Measurements from ENCODE around the gene TGIF1.
A peak's percentile ranks its signal among the peaks of the same experiment; 100 is the strongest.

The TGIF1 gene

GRCh38 chr18:3434685-3435084 lies 15.3 kb upstream of the TGIF1 start:
- Histone ChIP-seq H3K36me3 (ENCODE audit: insufficient read depth, low read length) (no peaks in the 10 kb centered on the region), H3K27ac (ENCODE audit: low read depth, low read length) (no peak overlapping the region), H3K27me3 (ENCODE audit: insufficient read depth, low read length) (no peaks in the 10 kb centered on the region), H3K4me1 (ENCODE audit: insufficient read depth, low read length) (no peaks in the 10 kb centered on the region), H3K4me3 (ENCODE audit: low read length) (no peak overlapping the region), H3K9ac (ENCODE audit: low read depth, low read length) (no peak overlapping the region), H3K9me3 (ENCODE audit: insufficient read depth, low read depth, low read length) (no peaks in the 10 kb centered on the region)
- 92% methylated on average over 4 of the region's 4 CpGs for WGBS

GRCh38 chr18:3440341-3440740 lies 9.6 kb upstream of the TGIF1 start:
- Histone ChIP-seq H3K9me3 (ENCODE audit: insufficient read depth, low read depth, low read length) (no peaks in the 10 kb centered on the region), H3K27me3 (ENCODE audit: insufficient read depth, low read length) (no peaks in the 10 kb centered on the region), H3K36me3 (ENCODE audit: insufficient read depth, low read length) (no peaks in the 10 kb centered on the region), H3K27ac (ENCODE audit: low read depth, low read length) (no peak overlapping the region), H3K4me1 (ENCODE audit: insufficient read depth, low read length) (peaks cover 31% of the 10 kb centered on the region), H3K9ac (ENCODE audit: low read depth, low read length) (no peak overlapping the region), H3K4me3 (ENCODE audit: low read length) (no peak overlapping the region)
- WGBS: 94% methylated on average over 5 of the region's 5 CpGs

GRCh38 chr18:3441290-3441689 lies 8.7 kb upstream of the TGIF1 start:
- no peak overlapping the region for H3K9ac ChIP-seq (ENCODE audit: low read depth, low read length)
- 21% methylated on average over 1 of the region's 2 CpGs for WGBS
- H3K36me3 ChIP-seq (ENCODE audit: insufficient read depth, low read length): no peaks in the 10 kb centered on the region
- no peak overlapping the region for H3K27ac ChIP-seq (ENCODE audit: low read depth, low read length)
- peaks cover 37% of the 10 kb centered on the region for H3K4me1 ChIP-seq (ENCODE audit: insufficient read depth, low read length)
- H3K9me3 ChIP-seq (ENCODE audit: insufficient read depth, low read depth, low read length): no peaks in the 10 kb centered on the region
- no peaks in the 10 kb centered on the region for H3K27me3 ChIP-seq (ENCODE audit: insufficient read depth, low read length)
- no peak overlapping the region for H3K4me3 ChIP-seq (ENCODE audit: low read length)

- no peak overlapping the region for H3K27ac ChIP-seq (ENCODE audit: low read depth, low read length)
- 43% methylated on average over 2 of the region's 4 CpGs for WGBS
- H3K4me1 ChIP-seq (ENCODE audit: insufficient read depth, low read length): peaks cover 49% of the 10 kb centered on the region
- no peak overlapping the region for H3K9ac ChIP-seq (ENCODE audit: low read depth, low read length)
- no peaks in the 10 kb centered on the region for H3K9me3 ChIP-seq (ENCODE audit: insufficient read depth, low read depth, low read length)
- H3K27me3 ChIP-seq (ENCODE audit: insufficient read depth, low read length): no peaks in the 10 kb centered on the region
- no peak overlapping the region for H3K4me3 ChIP-seq (ENCODE audit: low read length)
- H3K36me3 ChIP-seq (ENCODE audit: insufficient read depth, low read length): no peaks in the 10 kb centered on the region
These were observed 7.1 kb upstream of the TGIF1 start for GRCh38 chr18:3442919-3443318.

GRCh38 chr18:3444296-3444695 lies 5.7 kb upstream of the TGIF1 start:
- H3K4me1 ChIP-seq (ENCODE audit: insufficient read depth, low read length): peaks cover 49% of the 10 kb centered on the region

DNA sequence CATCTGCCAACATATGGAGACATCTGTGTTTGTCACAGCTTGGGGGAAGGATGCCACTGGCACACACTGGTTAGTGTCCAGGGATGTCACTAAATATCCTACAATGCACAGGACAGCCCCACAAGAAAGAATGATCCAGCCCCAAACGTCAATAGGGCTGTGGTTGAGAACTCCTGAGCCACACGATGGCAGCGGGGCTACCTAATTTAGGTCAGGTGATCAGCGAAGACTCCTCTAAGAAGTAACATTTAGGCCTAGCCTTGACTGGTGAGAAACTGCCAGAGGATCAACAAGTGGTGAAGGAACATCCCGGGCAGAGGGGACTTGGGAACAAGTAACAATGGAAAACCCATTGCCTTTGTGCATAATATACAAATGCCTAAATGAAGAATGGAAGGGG lies 5.0 kb upstream of the TGIF1 start:
- H3K4me1 ChIP-seq (ENCODE audit: insufficient read depth, low read length): peaks cover 49% of the 10 kb centered on the region
- H3K4me3 ChIP-seq (ENCODE audit: low read length): no peak overlapping the region
- H3K9me3 ChIP-seq (ENCODE audit: insufficient read depth, low read depth, low read length): no peaks in the 10 kb centered on the region
- H3K27ac ChIP-seq (ENCODE audit: low read depth, low read length): no peak overlapping the region
- no peak overlapping the region for H3K9ac ChIP-seq (ENCODE audit: low read depth, low read length)
- WGBS: 69% methylated on average over 5 of the region's 5 CpGs
- no peaks in the 10 kb centered on the region for H3K27me3 ChIP-seq (ENCODE audit: insufficient read depth, low read length)
- no peaks in the 10 kb centered on the region for H3K36me3 ChIP-seq (ENCODE audit: insufficient read depth, low read length)

More at GRCh38 chr18:3444296-3444695, 5.7 kb upstream of the TGIF1 start:
- Histone ChIP-seq H3K9me3 (ENCODE audit: insufficient read depth, low read depth, low read length) (no peaks in the 10 kb centered on the region), H3K27ac (ENCODE audit: low read depth, low read length) (no peak overlapping the region), H3K9ac (ENCODE audit: low read depth, low read length) (no peak overlapping the region), H3K4me3 (ENCODE audit: low read length) (no peak overlapping the region), H3K36me3 (ENCODE audit: insufficient read depth, low read length) (no peaks in the 10 kb centered on the region), H3K27me3 (ENCODE audit: insufficient read depth, low read length) (no peaks in the 10 kb centered on the region)
- 94% methylated on average over 2 of the region's 3 CpGs for WGBS

DNA sequence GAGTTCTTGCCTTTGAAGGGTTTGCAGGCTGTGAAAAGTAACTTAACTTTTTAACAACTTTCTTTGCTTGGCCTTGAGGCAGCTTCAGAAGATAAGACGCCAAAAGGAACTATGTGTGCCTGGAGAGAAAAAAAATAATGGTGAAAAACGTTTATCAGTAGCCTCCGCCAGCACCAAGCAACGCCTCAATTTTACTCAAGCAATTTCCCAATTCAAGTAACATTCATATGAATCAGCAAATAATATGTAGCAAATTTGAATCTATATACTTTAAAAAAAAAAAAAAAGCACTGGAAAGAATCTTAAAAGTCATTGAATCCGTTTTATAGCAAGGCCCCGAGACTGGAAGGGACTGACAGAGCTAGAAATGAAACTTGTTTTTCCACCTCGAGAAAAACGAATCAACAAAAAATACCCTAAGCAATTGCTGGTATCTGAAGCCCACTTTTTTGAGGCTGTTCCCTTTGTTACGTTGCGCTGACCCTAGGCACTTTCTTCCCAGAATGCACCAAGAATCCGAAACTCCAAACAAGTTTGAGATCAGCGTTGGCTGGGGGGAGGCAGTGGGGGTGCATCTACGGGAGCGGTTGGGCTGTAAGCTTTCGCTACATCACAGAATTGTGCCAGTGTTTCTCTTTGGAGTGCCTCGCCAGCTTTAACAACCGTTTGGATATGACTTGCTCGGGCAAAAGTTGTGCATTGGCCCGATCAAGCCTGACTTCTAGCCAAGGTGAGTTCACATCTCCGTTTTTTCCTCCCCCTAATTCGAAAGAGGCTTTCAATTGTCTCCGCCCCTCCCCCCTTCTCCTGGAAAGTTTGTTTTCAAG lies 2.7 kb upstream of the TGIF1 start:
- Histone ChIP-seq H3K9ac (ENCODE audit: low read depth, low read length) (peak overlapping the region; percentile 92), H3K27ac (ENCODE audit: low read depth, low read length) (peak overlapping the region; percentile 98), H3K4me1 (ENCODE audit: insufficient read depth, low read length) (peaks cover 34% of the 10 kb centered on the region), H3K36me3 (ENCODE audit: insufficient read depth, low read length) (no peaks in the 10 kb centered on the region), H3K9me3 (ENCODE audit: insufficient read depth, low read depth, low read length) (no peaks in the 10 kb centered on the region), H3K4me3 (ENCODE audit: low read length) (peak overlapping the region; percentile 87), H3K27me3 (ENCODE audit: insufficient read depth, low read length) (no peaks in the 10 kb centered on the region)
- 8% methylated on average over 20 of the region's 22 CpGs for WGBS

- under 1% methylated on average over 63 of the region's 63 CpGs for WGBS
- Histone ChIP-seq H3K9me3 (ENCODE audit: insufficient read depth, low read depth, low read length) (no peaks in the 10 kb centered on the region), H3K4me1 (ENCODE audit: insufficient read depth, low read length) (peaks cover 25% of the 10 kb centered on the region), H3K27me3 (ENCODE audit: insufficient read depth, low read length) (no peaks in the 10 kb centered on the region), H3K36me3 (ENCODE audit: insufficient read depth, low read length) (0 out of 2 replicates have a peak, but pooled peaks cover 5% of the 10 kb centered on the region), H3K9ac (ENCODE audit: low read depth, low read length) (peak overlapping the region; percentile 92), H3K4me3 (ENCODE audit: low read length) (peak overlapping the region; percentile 87), H3K27ac (ENCODE audit: low read depth, low read length) (peak overlapping the region; percentile 98)
These were observed 1.8 kb upstream of the TGIF1 start for GRCh38 chr18:3447895-3448837.

GRCh38 chr18:3448838-3449511 lies 997 bp upstream of the TGIF1 start:
- Histone ChIP-seq H3K27ac (ENCODE audit: low read depth, low read length) (peak overlapping the region; percentile 49; the same call in 1 of the 2 replicates), H3K4me1 (ENCODE audit: insufficient read depth, low read length) (peaks cover 26% of the 10 kb centered on the region), H3K36me3 (ENCODE audit: insufficient read depth, low read length) (0 out of 2 replicates have a peak, but pooled peaks cover 6% of the 10 kb centered on the region)

DNA sequence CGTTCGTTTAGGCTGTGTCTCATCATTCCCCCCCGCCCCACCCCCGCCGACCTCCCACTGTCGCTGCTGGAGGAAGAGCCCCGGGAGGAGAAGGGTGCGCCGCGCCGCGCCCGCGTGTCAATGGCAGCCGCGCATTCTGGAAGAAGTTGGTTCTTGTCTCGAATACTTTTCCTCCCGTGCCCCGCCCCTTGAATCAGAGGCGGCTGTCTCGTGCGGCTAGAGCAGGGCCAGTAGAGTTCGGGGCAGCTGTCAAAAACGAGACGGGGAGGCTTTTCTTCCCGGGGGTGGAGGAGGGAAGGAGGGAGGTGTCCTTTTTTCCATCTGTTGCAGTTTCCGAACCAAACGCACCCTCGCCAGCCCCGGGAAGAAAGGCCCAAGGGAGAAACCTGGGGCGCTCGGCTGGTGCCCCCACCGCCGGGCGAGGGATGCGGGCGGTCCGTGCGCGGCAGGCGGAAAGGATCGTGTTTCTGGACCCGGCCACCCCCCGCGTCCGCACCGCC lies 410 bp upstream of the TGIF1 start:
- Histone ChIP-seq H3K4me1 (ENCODE audit: insufficient read depth, low read length) (peaks cover 31% of the 10 kb centered on the region), H3K36me3 (ENCODE audit: insufficient read depth, low read length) (0 out of 2 replicates have a peak, but pooled peaks cover 6% of the 10 kb centered on the region), H3K9me3 (ENCODE audit: insufficient read depth, low read depth, low read length) (no peaks in the 10 kb centered on the region), H3K4me3 (ENCODE audit: low read length) (peak overlapping the region; percentile 87), H3K27me3 (ENCODE audit: insufficient read depth, low read length) (no peaks in the 10 kb centered on the region), H3K27ac (ENCODE audit: low read depth, low read length) (peak overlapping the region; percentile 66; the same call in 1 of the 2 replicates), H3K9ac (ENCODE audit: low read depth, low read length) (peak overlapping the region; percentile 59; the same call in 1 of the 2 replicates)
- under 1% methylated on average over 45 of the region's 47 CpGs for WGBS

More at GRCh38 chr18:3448838-3449511, 997 bp upstream of the TGIF1 start:
- H3K27me3 ChIP-seq (ENCODE audit: insufficient read depth, low read length): no peaks in the 10 kb centered on the region
- under 1% methylated on average over 38 of the region's 38 CpGs for WGBS
- peak overlapping the region; percentile 69; the same call in 1 of the 2 replicates for H3K9ac ChIP-seq (ENCODE audit: low read depth, low read length)
- peak overlapping the region; percentile 87 for H3K4me3 ChIP-seq (ENCODE audit: low read length)
- no peaks in the 10 kb centered on the region for H3K9me3 ChIP-seq (ENCODE audit: insufficient read depth, low read depth, low read length)
